Upper lobe of right lung (tissue), 1 donor: ENCODE measurements around the gene MED17. TPM values are rescaled to one million over a fixed set of nuclear protein-coding genes. Genes with fewer than 3 reads are reported as not detected.

Experiments used
- ATAC-seq: fragments of 200-7000 bp; cut with Tn5 transposase; one replicate; pipeline ENCODE4 v1.9.1; 2020; ENCODE audit warnings: mild to moderate bottlenecking, moderate library complexity
- DNase-seq: peaks from one replicate; pipeline ENCODE4 v3.0.0-alpha.2; 2020
- H3K27ac ChIP-seq: fragments of 200-600 bp; one replicate; pipeline ENCODE4 v1.8.0; 2022
- H3K27me3 ChIP-seq: fragments of 200-600 bp; one replicate; pipeline ENCODE4 v1.8.0; 2022; ENCODE audit warnings: mild to moderate bottlenecking
- H3K36me3 ChIP-seq: fragments of 200-600 bp; one replicate; pipeline ENCODE4 v1.8.0; 2022
- H3K4me1 ChIP-seq: fragments of 200-600 bp; one replicate; pipeline ENCODE4 v1.8.0; 2022
- H3K4me3 ChIP-seq: fragments of 200-600 bp; one replicate; pipeline ENCODE4 v1.8.0; 2022; ENCODE audit warnings: mild to moderate bottlenecking
- H3K9me3 ChIP-seq: fragments of 200-600 bp; one replicate; pipeline ENCODE4 v1.8.0; 2022
- CTCF ChIP-seq: fragments of 200-600 bp; IDR thresholded peaks from one replicate; pipeline ENCODE4 v1.8.0; 2022; ENCODE audit warnings: antibody characterized with exemption
- intact Hi-C: fragments of 100-400 bp; cut with DNase I; formaldehyde crosslinking; loops from one replicate; pipeline ENCODE4 v1.11.0; 2022
- total RNA-seq: library from RNA; stranded (reverse); fragmentation: NEBNext Ultra II Directional; extraction: Animal tissue kit (Norgen Biotek cat#: 25700); gene quantifications from one replicate; pipeline ENCODE4 v1.2.1, GENCODE V29; 2021
- donor health status: DM: no; HTN: yes; CAD: no; lungs with severe emphysema.

The MED17 gene
- total RNA-seq, 1 donor from 2014 or later, result 25.8 TPM

GRCh38 chr11:93846411-93846810 lies 62.3 kb downstream of the MED17 start:
- Histone ChIP-seq H3K9me3 (no peaks in the 10 kb centered on the region), H3K27ac (no peak overlapping the region), H3K27me3 (peaks cover 9% of the 10 kb centered on the region), H3K4me3 (no peak overlapping the region), H3K4me1 (no peaks in the 10 kb centered on the region), H3K36me3 (no peaks in the 10 kb centered on the region)
- ATAC-seq, result no peak
- no peak for TF ChIP-seq CTCF
- intact Hi-C loops, result no loop called here
- no peak for DNase-seq

- H3K36me3 ChIP-seq, result no peaks in the 10 kb centered on the region
- DNase-seq (no peak), ATAC-seq (no peak)
- peaks cover 9% of the 10 kb centered on the region for H3K27me3 ChIP-seq
- intact Hi-C loops, result no loop called here
- no peak overlapping the region for H3K27ac ChIP-seq
- TF ChIP-seq CTCF, result no peak
- H3K9me3 ChIP-seq, result no peaks in the 10 kb centered on the region
- H3K4me1 ChIP-seq, result no peaks in the 10 kb centered on the region
- no peak overlapping the region for H3K4me3 ChIP-seq
Observed at GRCh38 chr11:93849201-93849600, 65.1 kb downstream of the MED17 start.

- H3K9me3 ChIP-seq, result no peaks in the 10 kb centered on the region
- H3K4me3 ChIP-seq, result peak overlapping the region; percentile 46
- intact Hi-C loops, result no loop called here
- ATAC-seq (peak; percentile 71), DNase-seq (no peak)
- H3K27me3 ChIP-seq, result peaks cover 9% of the 10 kb centered on the region
- no peaks in the 10 kb centered on the region for H3K4me1 ChIP-seq
- no peaks in the 10 kb centered on the region for H3K36me3 ChIP-seq
- no peak for TF ChIP-seq CTCF
- H3K27ac ChIP-seq, result no peak overlapping the region
Observed at GRCh38 chr11:93849751-93850593, 65.9 kb downstream of the MED17 start.

- Histone ChIP-seq H3K27ac (no peak within 1 kb of the TSS), H3K27me3 (peaks cover 9% of the 10 kb centered on the region), H3K4me1 (no peaks in the 10 kb centered on the region), H3K4me3 (peak within 1 kb of the TSS; percentile 46), H3K9me3 (no peaks in the 10 kb centered on the region), H3K36me3 (no peaks in the 10 kb centered on the region)
- intact Hi-C loops, result no loop called here
- no peak for TF ChIP-seq CTCF
- DNase-seq, result no peak
- no peak for ATAC-seq
Observed at GRCh38 chr11:93850594-93851018, 66.5 kb downstream of the MED17 start, which contains the start of gene VSTM5. Gene VSTM5 (minus strand): TSS chr11:93850618. CDS start chr11:93850502, 116 bp downstream.

GRCh38 chr11:93852242-93852641 lies 68.2 kb downstream of the MED17 start:
- Histone ChIP-seq H3K27me3 (peaks cover 9% of the 10 kb centered on the region), H3K4me1 (no peaks in the 10 kb centered on the region), H3K9me3 (no peaks in the 10 kb centered on the region), H3K36me3 (no peaks in the 10 kb centered on the region), H3K27ac (no peak overlapping the region), H3K4me3 (no peak overlapping the region)
- no peak for ATAC-seq
- TF ChIP-seq CTCF, result no peak
- no peak for DNase-seq
- intact Hi-C loops, result no loop called here
